Measurements from ENCODE around the gene OSCP1.
A peak's percentile ranks its signal among the peaks of the same experiment; 100 is the strongest.

Gene OSCP1

DNA sequence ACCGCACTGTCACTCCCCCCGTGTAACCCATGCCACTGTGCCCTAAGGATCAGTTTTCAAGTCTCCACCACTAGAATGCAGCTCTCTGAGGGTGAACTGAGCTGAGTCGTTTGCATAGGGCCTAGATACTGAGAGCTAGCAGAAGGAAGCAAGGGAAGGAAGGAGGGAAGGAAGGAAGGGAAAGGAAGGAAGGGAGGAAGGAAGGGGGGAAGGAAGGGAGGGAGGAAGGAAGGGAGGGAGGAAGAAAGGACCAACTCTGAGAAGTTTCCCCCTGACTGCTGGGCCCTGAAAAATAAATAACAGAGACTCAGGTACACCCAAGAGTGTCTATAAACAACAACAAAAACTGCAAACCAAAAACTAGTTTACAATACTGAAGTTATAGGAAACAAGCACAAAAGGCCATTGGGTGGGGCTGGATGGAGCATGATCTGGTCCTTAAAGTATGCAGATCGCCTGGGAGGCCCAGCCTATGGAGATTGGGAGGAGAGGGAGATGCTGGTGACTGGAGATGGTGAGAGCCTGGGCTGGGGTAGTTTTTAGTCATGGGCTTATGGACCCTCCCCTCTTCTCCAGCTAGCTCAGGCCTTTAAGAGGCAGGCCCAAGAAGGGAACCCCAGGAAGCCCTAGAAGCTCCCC is 15.6 kb upstream of the OSCP1 start:
- POLR2A ChIA-PET: interaction anchor here (0.6 kb wide), 1 partner anchor 27 kb away, joined by 6 read pairs; no protein-coding TSS in a partner anchor

DNA sequence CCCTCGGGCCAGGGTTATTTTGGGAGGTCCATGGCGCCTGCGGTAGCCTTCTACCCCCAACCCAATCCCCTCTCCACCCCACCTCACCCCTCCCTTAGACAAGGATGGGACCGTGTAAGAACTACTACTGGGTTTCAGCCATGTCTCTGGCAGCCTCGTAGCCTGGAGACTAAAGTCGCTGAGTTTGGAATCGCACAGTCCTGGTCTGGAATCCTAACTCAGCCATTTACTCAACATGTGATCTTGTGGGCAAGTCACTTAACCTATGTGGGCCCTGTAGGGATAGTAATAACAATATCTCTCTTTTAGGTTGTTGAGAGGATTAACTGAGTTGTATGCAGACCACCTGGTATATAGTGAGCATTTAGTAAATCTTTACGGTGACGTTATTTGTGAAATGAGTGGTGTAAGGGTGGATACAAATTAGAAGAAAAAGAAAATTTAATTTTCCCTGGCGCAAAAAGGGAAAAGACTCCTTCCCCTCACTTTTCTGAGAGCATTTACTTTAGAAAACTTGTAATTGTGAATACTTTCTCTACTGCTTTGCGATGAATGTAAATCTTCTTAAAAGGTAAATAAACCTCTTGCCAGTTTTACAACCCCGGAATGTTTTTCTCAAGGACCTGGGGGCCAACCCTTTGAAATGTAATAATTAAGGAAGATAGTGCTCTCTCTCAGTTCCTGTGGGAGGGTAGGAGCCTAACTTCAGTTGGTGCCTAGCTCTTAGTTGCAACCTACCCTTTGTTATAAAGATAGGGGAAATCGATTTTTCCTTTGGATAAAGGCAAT is 14.5 kb upstream of the OSCP1 start:
- CTCF ChIA-PET: interaction anchor here (0.6 to 2.1 kb wide), 7 partner anchors 10 to 120 kb away, joined by 3 to 7 read pairs (median 3); partner anchors contain the start of gene OSCP1
- DNase-seq (ENCODE audit: extremely low spot score): no peak

More for the DNA sequence above, 15.6 kb upstream of the OSCP1 start:
- CTCF ChIA-PET: interaction anchor here (1.5 to 2.1 kb wide), 2 partner anchors 9 to 11 kb away, joined by 3 to 7 read pairs; no protein-coding TSS in a partner anchor
- no peak for DNase-seq (ENCODE audit: extremely low spot score)
- TF ChIP-seq, protein P1, sequence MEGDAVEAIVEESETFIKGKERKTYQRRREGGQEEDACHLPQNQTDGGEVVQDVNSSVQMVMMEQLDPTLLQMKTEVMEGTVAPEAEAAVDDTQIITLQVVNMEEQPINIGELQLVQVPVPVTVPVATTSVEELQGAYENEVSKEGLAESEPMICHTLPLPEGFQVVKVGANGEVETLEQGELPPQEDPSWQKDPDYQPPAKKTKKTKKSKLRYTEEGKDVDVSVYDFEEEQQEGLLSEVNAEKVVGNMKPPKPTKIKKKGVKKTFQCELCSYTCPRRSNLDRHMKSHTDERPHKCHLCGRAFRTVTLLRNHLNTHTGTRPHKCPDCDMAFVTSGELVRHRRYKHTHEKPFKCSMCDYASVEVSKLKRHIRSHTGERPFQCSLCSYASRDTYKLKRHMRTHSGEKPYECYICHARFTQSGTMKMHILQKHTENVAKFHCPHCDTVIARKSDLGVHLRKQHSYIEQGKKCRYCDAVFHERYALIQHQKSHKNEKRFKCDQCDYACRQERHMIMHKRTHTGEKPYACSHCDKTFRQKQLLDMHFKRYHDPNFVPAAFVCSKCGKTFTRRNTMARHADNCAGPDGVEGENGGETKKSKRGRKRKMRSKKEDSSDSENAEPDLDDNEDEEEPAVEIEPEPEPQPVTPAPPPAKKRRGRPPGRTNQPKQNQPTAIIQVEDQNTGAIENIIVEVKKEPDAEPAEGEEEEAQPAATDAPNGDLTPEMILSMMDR (IDR thresholded peaks at IDR 0.05; ENCODE audit: control extremely low read depth, extremely low read depth, low read depth, missing control alignments): no peak

DNA sequence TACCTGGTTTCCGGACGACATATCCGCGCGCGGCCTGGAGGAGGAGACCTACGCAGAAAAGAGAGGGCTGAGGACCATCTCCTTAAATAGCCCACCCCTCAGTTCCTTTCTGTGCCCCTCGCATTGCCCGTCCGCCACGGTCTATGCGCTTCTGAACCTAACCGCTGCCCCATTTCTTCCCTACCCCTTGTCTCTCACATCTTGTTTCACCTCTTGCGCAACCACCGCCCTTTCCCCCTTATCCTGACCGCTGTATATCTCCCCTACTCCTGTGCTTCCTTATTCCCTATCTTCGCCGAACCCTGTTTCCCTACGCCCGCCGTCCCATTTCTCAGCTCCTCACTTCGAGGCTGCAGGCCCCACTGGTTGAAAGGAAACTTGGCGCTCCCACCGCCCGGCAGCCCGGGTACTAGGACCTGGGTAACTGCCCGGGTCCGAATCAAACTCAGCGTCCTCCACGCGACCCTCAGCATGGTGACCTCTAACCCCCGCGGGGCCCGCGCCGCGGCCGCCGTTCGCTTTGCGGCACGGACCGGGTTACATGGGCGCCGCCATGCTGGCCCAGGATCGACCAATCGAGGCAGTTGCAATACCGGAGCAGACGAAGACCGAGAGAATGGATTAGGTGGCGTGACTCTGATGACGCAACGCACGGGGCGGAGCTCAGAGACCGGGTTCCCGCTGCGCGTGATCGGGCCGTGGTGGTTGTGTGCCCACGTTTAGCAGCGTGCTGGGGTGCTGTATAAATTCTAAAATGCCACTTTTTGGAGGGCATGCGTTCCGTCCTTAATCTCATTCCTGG is 13.8 kb upstream of the OSCP1 start, which contains the start of gene MRPS15:
Gene MRPS15 (minus strand): TSS at position 582 of the 802 bp plus-strand sequence. CDS start 109 bp downstream, at position 473.
- TF ChIP-seq, protein P1 (IDR thresholded peaks at IDR 0.05; ENCODE audit: control extremely low read depth, extremely low read depth, low read depth, missing control alignments): no peak
- CTCF ChIA-PET: interaction anchor here (0.6 to 2.1 kb wide), 6 partner anchors 11 to 119 kb away, joined by 3 to 7 read pairs (median 3); partner anchors contain the start of gene OSCP1
- POLR2A ChIA-PET: interaction anchor here (0.5 to 1.0 kb wide), 7 partner anchors 12 to 1334 kb away, joined by 3 to 9 read pairs (median 4); partner anchors contain the start of genes OSCP1 and ZC3H12A
- peak; percentile 97 for DNase-seq (ENCODE audit: extremely low spot score)

More for the DNA sequence above, 14.5 kb upstream of the OSCP1 start:
- TF ChIP-seq, protein P1 (IDR thresholded peaks at IDR 0.05; ENCODE audit: control extremely low read depth, extremely low read depth, low read depth, missing control alignments): no peak
- POLR2A ChIA-PET: interaction anchor here (0.6 to 1.0 kb wide), 7 partner anchors 13 to 1010 kb away, joined by 3 to 9 read pairs (median 6); partner anchors contain the start of genes OSCP1 and ZC3H12A

DNA sequence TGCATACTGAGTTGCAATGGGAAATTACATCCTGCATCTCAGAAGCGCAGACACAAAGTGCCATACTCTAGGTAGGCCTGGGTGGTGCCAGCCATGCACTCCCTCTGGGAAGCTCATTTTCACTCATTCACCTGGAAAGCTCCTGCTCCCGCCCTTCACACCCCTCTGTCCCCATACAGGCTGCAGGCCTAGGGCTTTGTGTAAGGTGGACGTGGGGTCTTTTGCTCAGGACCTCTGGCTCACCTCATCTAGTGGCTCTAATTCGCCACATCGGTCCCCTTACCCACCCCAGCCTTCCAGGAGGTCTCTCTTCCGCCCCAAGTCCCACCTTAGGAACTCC is 13.2 kb upstream of the OSCP1 start:
- TF ChIP-seq, protein P1 (IDR thresholded peaks at IDR 0.05; ENCODE audit: control extremely low read depth, extremely low read depth, low read depth, missing control alignments): no peak
- DNase-seq (ENCODE audit: extremely low spot score): no peak
- POLR2A ChIA-PET: no interaction called here
- CTCF ChIA-PET: interaction anchor here (1.1 to 1.7 kb wide), 2 partner anchors 13 to 15 kb away, joined by 3 to 5 read pairs; partner anchors contain the start of gene OSCP1

DNA sequence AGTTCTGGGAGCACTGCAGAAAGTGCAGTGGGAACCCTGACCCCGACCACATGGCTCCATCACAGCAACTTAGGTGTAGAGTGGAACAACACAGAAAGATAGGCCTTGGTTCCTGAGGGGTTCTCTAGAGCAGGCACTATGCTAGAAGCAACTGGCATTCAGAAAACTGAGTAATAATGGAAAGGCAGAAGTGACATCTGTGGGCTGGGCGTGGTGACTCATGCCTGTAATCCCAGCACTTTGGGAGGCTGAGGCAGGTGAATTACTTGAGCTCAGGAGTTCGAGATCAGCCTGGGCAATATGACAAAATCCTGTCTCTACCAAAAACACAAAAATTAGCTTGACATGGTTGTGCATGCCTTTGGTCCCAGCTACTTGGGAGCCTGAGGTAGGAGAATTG is 8.7 kb upstream of the OSCP1 start:
- ChIA-PET POLR2A (interaction anchor here (1.9 kb wide), 1 partner anchor 8 kb away, joined by 5 read pairs; the partner anchor contains the start of gene OSCP1), CTCF (interaction anchor here (0.8 to 2.3 kb wide), 3 partner anchors 8 to 35 kb away, joined by 3 to 5 read pairs (median 3); no protein-coding TSS in a partner anchor)
- DNase-seq (ENCODE audit: extremely low spot score): no peak
- TF ChIP-seq, protein P1 (IDR thresholded peaks at IDR 0.05; ENCODE audit: control extremely low read depth, extremely low read depth, low read depth, missing control alignments): no peak
